HepG2 (cell line): ENCODE results near the gene SKI. TPM values are rescaled to one million over a fixed set of nuclear protein-coding genes. Genes with fewer than 3 reads are reported as not detected.

ENCODE experiments used
- ATAC-seq: fragments of 200-7000 bp; cut with Tn5 transposase; 3 replicates; pipeline ENCODE4 v1.9.1; 2020; ENCODE audit warnings: mild to moderate bottlenecking, moderate library complexity
- BruUV-seq: library from RNA; stranded (reverse); fragments of 400-500 nt; replicated peaks from 2 replicates; lab custom pipeline; 2021; lab: Mats Ljungman, UMichigan
- CTCF ChIA-PET: fragments of 300-600 bp; formaldehyde crosslinking; extraction: SDS; loops from one replicate; lab custom pipeline; 2021; ENCODE audit warnings: low total read pairs, inconsistent platforms, low intra/inter-chr PET ratio; lab: Yijun Ruan, JAX
- POLR2A ChIA-PET: fragments of 350-600 bp; sonication (Branson Sonifier 250); formaldehyde crosslinking; loops from one replicate; lab custom pipeline; 2020; ENCODE audit warnings: antibody characterized with exemption, inconsistent platforms; lab: Yijun Ruan, JAX
- DNase-seq: peaks from one replicate; pipeline ENCODE4 v3.0.0-alpha.2; 2015; ENCODE audit warnings: low spot score
- FAIRE-seq: peaks from 3 replicates; lab custom pipeline; 2011; peaks lifted over from hg19 to GRCh38; lab: Jason Lieb, UNC
- H2AFZ ChIP-seq: one replicate; pipeline ENCODE4 v1.6.1; 2011; ENCODE audit warnings: low read length, inconsistent platforms
- H3K27ac ChIP-seq: fragments of 300-600 bp; 3 replicates; pipeline ENCODE4 v1.8.0; 2011; ENCODE audit warnings: mixed run types, mild to moderate bottlenecking, mixed read lengths, low read length, inconsistent platforms; ENCODE audit not compliant: insufficient read depth; ENCODE audit errors: extremely low read length
- H3K27me3 ChIP-seq, 2 experiments: fragments of 200-600 bp in 1 of 2; 2 replicates in 1 of 2; 3 replicates in 1 of 2; pipeline versions ENCODE4 v1.6.0 to v1.8.0; 2011; ENCODE audit warnings: low read length in 2 of 2, mild to moderate bottlenecking in 2 of 2, moderate library complexity in 2 of 2, inconsistent platforms in 1 of 2; ENCODE audit not compliant: insufficient read depth in 2 of 2, control insufficient read depth in 1 of 2
- H3K36me3 ChIP-seq, 2 experiments: fragments of 200-600 bp in 1 of 2; replicated peaks in 1 of 2; 2 replicates in 1 of 2; 3 replicates in 1 of 2; pipeline versions ENCODE4 v1.5.1 to v1.8.0; 2011; ENCODE audit warnings: low read length in 2 of 2, inconsistent platforms in 1 of 2; ENCODE audit not compliant: insufficient read depth in 2 of 2, control insufficient read depth in 1 of 2
- H3K4me1 ChIP-seq: 2 replicates; pipeline ENCODE4 v1.5.1; 2012; ENCODE audit warnings: low read length, inconsistent platforms; ENCODE audit not compliant: insufficient read depth
- H3K4me2 ChIP-seq: 2 replicates; pipeline ENCODE4 v1.6.0; 2011; ENCODE audit warnings: low read depth, low read length, inconsistent platforms
- H3K4me3 ChIP-seq, 3 experiments: fragments of 200-600 bp in 1 of 3; sonication (generic), shearing (Covaris generic) in 1 of 3; replicated peaks in 1 of 3; 2 replicates each; pipeline ENCODE4 v1.5.1; 2011 to 2016; ENCODE audit warnings: low read length in 3 of 3, inconsistent platforms in 2 of 3, low read depth in 2 of 3, mild to moderate bottlenecking in 2 of 3, control low read depth in 1 of 3, mixed read lengths in 1 of 3; ENCODE audit not compliant: insufficient read depth in 1 of 3
- H3K79me2 ChIP-seq: one replicate; pipeline ENCODE4 v1.6.1; 2011; ENCODE audit warnings: low read length, inconsistent platforms; ENCODE audit not compliant: insufficient read depth
- H3K9ac ChIP-seq: 2 replicates; pipeline ENCODE4 v1.6.0; 2011; ENCODE audit warnings: mild to moderate bottlenecking, low read depth, low read length, inconsistent platforms; ENCODE audit not compliant: insufficient read depth
- H3K9me3 ChIP-seq: 2 replicates; pipeline ENCODE4 v1.5.1; 2012; ENCODE audit warnings: mild to moderate bottlenecking, low read length
- H4K20me1 ChIP-seq: 2 replicates; pipeline ENCODE4 v1.6.0; 2011; ENCODE audit warnings: inconsistent platforms, mild to moderate bottlenecking, low read length, moderate library complexity; ENCODE audit not compliant: insufficient read depth
- ATF7 ChIP-seq, 2 experiments: fragments of 450-650 bp in 1 of 2; sonication (generic) in 1 of 2; formaldehyde crosslinking in 1 of 2; IDR thresholded peaks; 2 replicates each; pipeline versions ENCODE4 v1.4.0 to v1.6.1; 2016 to 2020; ENCODE audit warnings: antibody characterized with exemption in 1 of 2, mild to moderate bottlenecking in 1 of 2, missing genetic modification reagents in 1 of 2
- DDIT3 ChIP-seq: sonication (generic); formaldehyde crosslinking; IDR thresholded peaks from 2 replicates; pipeline ENCODE4 v1.4.0; 2020; ENCODE audit warnings: mild to moderate bottlenecking, missing genetic modification reagents
- KDM3A ChIP-seq: IDR thresholded peaks from 2 replicates; pipeline ENCODE4 v1.6.1; 2018; ENCODE audit warnings: low read depth, missing compliant biosample characterization
- KDM6A ChIP-seq: IDR thresholded peaks from 2 replicates; pipeline ENCODE4 v1.6.1; 2016; ENCODE audit warnings: low read depth
- KMT2B ChIP-seq: IDR thresholded peaks from 2 replicates; pipeline ENCODE4 v1.6.1; 2016; ENCODE audit warnings: missing genetic modification reagents, missing compliant biosample characterization
- MAFK ChIP-seq, 2 experiments: IDR thresholded peaks in 1 of 2; conservative IDR thresholded peaks in 1 of 2; 2 replicates each; pipeline ENCODE4 v1.6.1; 2011; ENCODE audit warnings: improper control_type of control experiment in 2 of 2, low read length in 2 of 2
- PHF5A ChIP-seq: IDR thresholded peaks from one replicate; pipeline ENCODE4 v1.6.1; 2018; ENCODE audit warnings: low read depth, missing genetic modification reagents; ENCODE audit not compliant: unreplicated experiment
- REL ChIP-seq: sonication (generic); formaldehyde crosslinking; conservative IDR thresholded peaks from 2 replicates; pipeline ENCODE4 v1.8.0; 2022; ENCODE audit warnings: mild to moderate bottlenecking, missing genetic modification reagents, moderate library complexity
- SRSF4 ChIP-seq: fragments of 200-400 bp; formaldehyde crosslinking; IDR thresholded peaks from one replicate; pipeline ENCODE4 v1.6.1; 2018; ENCODE audit warnings: mild to moderate bottlenecking, low read depth, low read length, moderate library complexity; ENCODE audit not compliant: poor library complexity, severe bottlenecking
- YEATS2 ChIP-seq: sonication (generic); formaldehyde crosslinking; IDR thresholded peaks from 2 replicates; pipeline ENCODE4 v1.4.0; 2020; ENCODE audit warnings: missing genetic modification reagents, borderline replicate concordance
- ZFP36 ChIP-seq: fragments of 150-350 bp; IDR thresholded peaks from 2 replicates; pipeline ENCODE4 v1.6.1; 2018; ENCODE audit warnings: borderline replicate concordance, low read length, low read depth; ENCODE audit not compliant: partially characterized antibody
- ZNF282 ChIP-seq: fragments of 450-650 bp; IDR thresholded peaks from 2 replicates; pipeline ENCODE4 v1.6.1; 2018; ENCODE audit not compliant: partially characterized antibody
- ZNF441 ChIP-seq: sonication (generic); formaldehyde crosslinking; IDR thresholded peaks from 2 replicates; pipeline ENCODE4 v1.7.0; 2021; ENCODE audit warnings: missing genetic modification reagents, borderline replicate concordance
- ZNF574 ChIP-seq: sonication (generic); formaldehyde crosslinking; IDR thresholded peaks from 2 replicates; pipeline ENCODE4 v1.4.0; 2020; ENCODE audit warnings: missing genetic modification reagents
- ZNF691 ChIP-seq: sonication (generic); formaldehyde crosslinking; IDR thresholded peaks from 2 replicates; pipeline ENCODE4 v1.4.0; 2020; ENCODE audit warnings: missing genetic modification reagents, low read depth, mild to moderate bottlenecking, borderline replicate concordance
- whole genome bisulfite sequencing: methylation state at CpG from one replicate; pipeline ENCODE4 v1.1.6; 2017; ENCODE audit warnings: low lambda C conversion rate; 5-methylcytosine and 5-hydroxymethylcytosine counted together
- in situ Hi-C: cut with HindIII; loops from 2 replicates; pipeline ENCODE4 v1.10.0; 2017; ENCODE audit warnings: low pct_unique_long_range_greater_than_20kb; ENCODE audit not compliant: extremely low pct_ligation_motif_present
- intact Hi-C: fragments of 100-400 bp; cut with micrococcal nuclease; formaldehyde crosslinking; loops from one replicate; pipeline ENCODE4 v1.10.0; 2022; ENCODE audit not compliant: unreplicated experiment
- polyA plus RNA-seq, 8 experiments: library from polyadenylated mRNA; depleted of rRNA in 3 of 8; stranded (reverse) in 7 of 8; unstranded in 1 of 8; fragments of >200 nt; fragmentation: Illumina TruSeq in 4 of 8; extraction: Trizol in 4 of 8; gene quantifications; 2 replicates each; pipeline versions ENCODE4 v1.2.1 to v1.2.3, GENCODE V29; 2011 to 2016; ENCODE audit warnings: low read depth in 4 of 8, missing spikeins in 1 of 8, mixed read lengths in 1 of 8; ENCODE audit not compliant: insufficient read depth in 1 of 8
- total RNA-seq, 5 experiments: library from RNA; depleted of rRNA; stranded (reverse); fragments of >200 nt; fragmentation: Illumina TruSeq; extraction: Trizol; gene quantifications; 2 replicates each; pipeline ENCODE4 v1.2.3, GENCODE V29; 2016; ENCODE audit warnings: low read depth in 1 of 5

The SKI gene
- total and polyA plus RNA-seq, 2 of the 13 experiments (the other 11 are each of a cell fraction or from before 2014, with no cell fraction given), result 4.7 to 6.9 TPM

- Histone ChIP-seq H3K36me3 (peaks cover 5 to 15% of the 10 kb centered on the region in 2 experiments), H3K27me3 (no peaks in the 10 kb centered on the region), H3K79me2 (peaks cover 7% of the 10 kb centered on the region), H3K9me3 (no peaks in the 10 kb centered on the region), H3K27ac (no peak overlapping the region), H2AFZ (no peak overlapping the region), H3K4me3 (no peak overlapping the region), H3K9ac (no peak overlapping the region), H3K4me2 (no peak overlapping the region), H4K20me1 (no peaks in the 10 kb centered on the region), H3K4me1 (peaks cover 26% of the 10 kb centered on the region)
- WGBS, result 98% methylated on average over 7 of the region's 9 CpGs
- FAIRE-seq (no peak), DNase-seq (no peak), ATAC-seq (no peak)
- in situ Hi-C loops (loop anchor here (25.0 kb wide), 1 partner anchor 325 kb away; no protein-coding TSS in a partner anchor), intact Hi-C loops (no loop called here)
- TF ChIP-seq PHF5A (CRISPR knock-in tag) (no peak), ZNF441 (CRISPR knock-in tag) (no peak), ATF7 (IDR thresholded peaks at IDR 0.05) (no peak), ATF7 (CRISPR knock-in tag; IDR thresholded peaks at IDR 0.05) (no peak), YEATS2 (CRISPR knock-in tag) (no peak), ZNF574 (no peak), REL (CRISPR knock-in tag) (no peak), MAFK (conservative IDR thresholded peaks at IDR 0.05 in 1 of 2, IDR thresholded peaks at IDR 0.05 in 1 of 2; ENCODE audit: low read length in 2 of 2) (no peak), DDIT3 (no peak), KDM6A (CRISPR knock-in tag) (no peak), SRSF4 (no peak), KMT2B (no peak), ZNF282 (no peak), KDM3A (no peak), ZNF691 (CRISPR knock-in tag) (no peak), ZFP36 (no peak)
- no TSS peak for BruUV-seq
- ChIA-PET POLR2A (no interaction called here), CTCF (no interaction called here)
Measured at GRCh38 chr1:2186901-2187300, 41.2 kb upstream of the SKI start.
